ENCODE measurements around the gene CHD3. TPM values are rescaled to one million over a fixed set of nuclear protein-coding genes. Genes with fewer than 3 reads are reported as not detected.

CHD3 gene
- total and polyA plus RNA-seq, 2 of the 13 experiments (the other 11 are each of a cell fraction or from before 2014, with no cell fraction given): 2.7 to 3.7 TPM

DNA sequence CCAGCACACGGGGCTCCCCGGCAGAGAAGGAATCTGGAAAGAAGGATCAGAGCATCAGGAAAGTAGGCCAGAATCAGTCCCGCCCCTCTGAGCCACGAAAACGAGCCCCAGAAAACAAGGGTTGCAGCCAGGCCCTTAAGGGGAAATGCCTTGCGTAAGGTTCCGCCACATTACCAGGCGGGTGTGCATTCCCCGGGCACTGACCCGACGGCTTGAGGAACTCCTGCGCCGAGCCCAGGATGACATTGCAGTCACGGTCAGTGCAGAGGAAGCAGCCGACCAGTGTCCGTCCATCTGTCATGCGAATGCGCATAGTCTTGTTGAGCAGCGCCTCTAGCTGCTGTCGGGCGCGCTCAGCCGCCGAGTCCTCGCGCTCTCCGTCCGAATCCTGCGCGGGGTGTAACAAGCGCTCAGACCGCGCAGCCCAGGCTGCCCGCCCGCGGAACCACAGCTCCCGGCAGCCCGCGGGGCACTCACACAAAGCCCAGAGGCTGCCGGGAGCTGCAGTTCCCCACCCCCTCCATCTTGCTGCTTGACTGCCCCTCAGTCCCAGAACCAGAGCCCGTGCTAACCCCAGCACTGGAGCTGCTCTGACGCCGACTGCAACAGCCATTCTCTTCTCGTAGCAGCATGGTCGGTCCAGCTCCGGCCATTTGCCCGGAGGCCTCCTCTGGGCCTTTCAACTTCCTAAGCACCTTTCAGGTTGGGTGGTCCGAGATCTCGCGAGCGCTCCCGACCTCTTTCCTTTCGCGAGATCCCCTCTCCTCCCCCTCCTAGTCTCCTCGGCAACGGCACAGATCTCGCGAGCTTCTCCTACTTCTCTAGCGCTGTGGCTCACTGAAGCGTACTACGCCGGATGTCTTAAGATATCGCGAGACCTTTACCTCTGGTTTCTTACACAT, 31.5 kb upstream of the CHD3 start, which contains the start of gene NAA38 (continued):
- TF ChIP-seq, protein P1, sequence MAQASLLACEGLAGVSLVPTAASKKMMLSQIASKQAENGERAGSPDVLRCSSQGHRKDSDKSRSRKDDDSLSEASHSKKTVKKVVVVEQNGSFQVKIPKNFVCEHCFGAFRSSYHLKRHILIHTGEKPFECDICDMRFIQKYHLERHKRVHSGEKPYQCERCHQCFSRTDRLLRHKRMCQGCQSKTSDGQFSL (CRISPR knock-in tag; IDR thresholded peaks at IDR 0.05): no peak
- TF ChIP-seq ZNF230 (CRISPR knock-in tag; IDR thresholded peaks at IDR 0.05) (no peak), PLRG1 (conservative IDR thresholded peaks at IDR 0.05) (no peak), ZNF598 (CRISPR knock-in tag; IDR thresholded peaks at IDR 0.05; ENCODE audit: borderline replicate concordance) (peak; percentile 44; the same call in 1 of the 2 replicates), ZNF672 (CRISPR knock-in tag; IDR thresholded peaks at IDR 0.05) (no peak), NFKB2 (CRISPR knock-in tag; IDR thresholded peaks at IDR 0.05; ENCODE audit: borderline replicate concordance) (peak; percentile 71; the same call in 1 of the 2 replicates), CHCHD3 (CRISPR knock-in tag; IDR thresholded peaks at IDR 0.05) (no peak), MAFG (CRISPR knock-in tag; IDR thresholded peaks at IDR 0.05) (no peak), KLF13 (CRISPR knock-in tag; IDR thresholded peaks at IDR 0.05) (0 out of 2 replicates have a peak, but pooled peaks have one; percentile 24), YEATS4 (CRISPR knock-in tag; IDR thresholded peaks at IDR 0.05; ENCODE audit: borderline replicate concordance) (peak; percentile 62; the same call in 1 of the 2 replicates), SRY (CRISPR knock-in tag; IDR thresholded peaks at IDR 0.05) (no peak), MXI1 (IDR thresholded peaks at IDR 0.05; ENCODE audit: borderline replicate concordance, low read depth, low read length) (peak; percentile 85; the same call in 2 of the 3 replicates), ZNF496 (CRISPR knock-in tag; IDR thresholded peaks at IDR 0.05; ENCODE audit: insufficient replicate concordance) (no peak), CBFB (CRISPR knock-in tag; IDR thresholded peaks at IDR 0.05) (peak; percentile 39; the same call in 1 of the 2 replicates), ZNF546 (CRISPR knock-in tag; conservative IDR thresholded peaks at IDR 0.05) (no peak), ZBTB7A (CRISPR knock-in tag; IDR thresholded peaks at IDR 0.05) (no peak), TBX3 (IDR thresholded peaks at IDR 0.05; ENCODE audit: borderline replicate concordance) (no peak), KAT2B (IDR thresholded peaks at IDR 0.05; ENCODE audit: borderline replicate concordance, low read depth, low read length) (no peak), ZNF484 (CRISPR knock-in tag; IDR thresholded peaks at IDR 0.05; ENCODE audit: borderline replicate concordance, low read depth) (no peak), ZNF282 (IDR thresholded peaks at IDR 0.05; ENCODE audit: partially characterized antibody) (no peak), ZNF138 (CRISPR knock-in tag; IDR thresholded peaks at IDR 0.05; ENCODE audit: low read depth) (no peak), MLLT10 (CRISPR knock-in tag; IDR thresholded peaks at IDR 0.05) (no peak)
- TF ChIP-seq, protein P2, sequence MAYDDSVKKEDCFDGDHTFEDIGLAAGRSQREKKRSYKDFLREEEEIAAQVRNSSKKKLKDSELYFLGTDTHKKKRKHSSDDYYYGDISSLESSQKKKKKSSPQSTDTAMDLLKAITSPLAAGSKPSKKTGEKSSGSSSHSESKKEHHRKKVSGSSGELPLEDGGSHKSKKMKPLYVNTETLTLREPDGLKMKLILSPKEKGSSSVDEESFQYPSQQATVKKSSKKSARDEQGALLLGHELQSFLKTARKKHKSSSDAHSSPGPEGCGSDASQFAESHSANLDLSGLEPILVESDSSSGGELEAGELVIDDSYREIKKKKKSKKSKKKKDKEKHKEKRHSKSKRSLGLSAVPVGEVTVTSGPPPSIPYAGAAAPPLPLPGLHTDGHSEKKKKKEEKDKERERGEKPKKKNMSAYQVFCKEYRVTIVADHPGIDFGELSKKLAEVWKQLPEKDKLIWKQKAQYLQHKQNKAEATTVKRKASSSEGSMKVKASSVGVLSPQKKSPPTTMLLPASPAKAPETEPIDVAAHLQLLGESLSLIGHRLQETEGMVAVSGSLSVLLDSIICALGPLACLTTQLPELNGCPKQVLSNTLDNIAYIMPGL (CRISPR knock-in tag; IDR thresholded peaks at IDR 0.05; ENCODE audit: borderline replicate concordance in 1 of 2, low read depth in 1 of 2): peak; percentile 54 to 91; a peak in 3 of 4 replicates
- TF ChIP-seq, protein P3, sequence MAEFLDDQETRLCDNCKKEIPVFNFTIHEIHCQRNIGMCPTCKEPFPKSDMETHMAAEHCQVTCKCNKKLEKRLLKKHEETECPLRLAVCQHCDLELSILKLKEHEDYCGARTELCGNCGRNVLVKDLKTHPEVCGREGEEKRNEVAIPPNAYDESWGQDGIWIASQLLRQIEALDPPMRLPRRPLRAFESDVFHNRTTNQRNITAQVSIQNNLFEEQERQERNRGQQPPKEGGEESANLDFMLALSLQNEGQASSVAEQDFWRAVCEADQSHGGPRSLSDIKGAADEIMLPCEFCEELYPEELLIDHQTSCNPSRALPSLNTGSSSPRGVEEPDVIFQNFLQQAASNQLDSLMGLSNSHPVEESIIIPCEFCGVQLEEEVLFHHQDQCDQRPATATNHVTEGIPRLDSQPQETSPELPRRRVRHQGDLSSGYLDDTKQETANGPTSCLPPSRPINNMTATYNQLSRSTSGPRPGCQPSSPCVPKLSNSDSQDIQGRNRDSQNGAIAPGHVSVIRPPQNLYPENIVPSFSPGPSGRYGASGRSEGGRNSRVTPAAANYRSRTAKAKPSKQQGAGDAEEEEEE (CRISPR knock-in tag; IDR thresholded peaks at IDR 0.05; ENCODE audit: borderline replicate concordance): no peak
- TF ChIP-seq, protein P4, sequence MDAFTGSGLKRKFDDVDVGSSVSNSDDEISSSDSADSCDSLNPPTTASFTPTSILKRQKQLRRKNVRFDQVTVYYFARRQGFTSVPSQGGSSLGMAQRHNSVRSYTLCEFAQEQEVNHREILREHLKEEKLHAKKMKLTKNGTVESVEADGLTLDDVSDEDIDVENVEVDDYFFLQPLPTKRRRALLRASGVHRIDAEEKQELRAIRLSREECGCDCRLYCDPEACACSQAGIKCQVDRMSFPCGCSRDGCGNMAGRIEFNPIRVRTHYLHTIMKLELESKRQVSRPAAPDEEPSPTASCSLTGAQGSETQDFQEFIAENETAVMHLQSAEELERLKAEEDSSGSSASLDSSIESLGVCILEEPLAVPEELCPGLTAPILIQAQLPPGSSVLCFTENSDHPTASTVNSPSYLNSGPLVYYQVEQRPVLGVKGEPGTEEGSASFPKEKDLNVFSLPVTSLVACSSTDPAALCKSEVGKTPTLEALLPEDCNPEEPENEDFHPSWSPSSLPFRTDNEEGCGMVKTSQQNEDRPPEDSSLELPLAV (CRISPR knock-in tag; conservative IDR thresholded peaks at IDR 0.05; ENCODE audit: low read depth): no peak
